Neural progenitor cell (in vitro differentiated cells): ENCODE measurements around the gene CLSTN2. TPM values are rescaled to one million over a fixed set of nuclear protein-coding genes. Genes with fewer than 3 reads are reported as not detected.

Source experiments
- DNase-seq: peaks from one replicate; pipeline ENCODE4 v3.0.0-alpha.2; 2016; ENCODE audit warnings: low spot score
- H2AFZ ChIP-seq: fragments of 200-600 bp; sonication (generic); replicated peaks from 2 replicates; pipeline ENCODE4 v1.6.1; 2016; ENCODE audit warnings: antibody characterized with exemption
- H3F3A ChIP-seq: fragments of 200-600 bp; sonication (generic); 2 replicates; pipeline ENCODE4 v1.6.1; 2016; ENCODE audit warnings: antibody characterized with exemption, low read depth
- H3K27ac ChIP-seq: fragments of 200-600 bp; sonication (generic); 2 replicates; pipeline ENCODE4 v1.5.1; 2016; ENCODE audit warnings: mild to moderate bottlenecking
- H3K27me3 ChIP-seq: fragments of 200-600 bp; sonication (generic); 2 replicates; pipeline ENCODE4 v1.6.1; 2016; ENCODE audit warnings: mild to moderate bottlenecking, moderate library complexity
- H3K36me3 ChIP-seq: fragments of 200-600 bp; sonication (generic); 2 replicates; pipeline ENCODE4 v1.5.1; 2016
- H3K4me1 ChIP-seq: fragments of 200-600 bp; sonication (generic); 2 replicates; pipeline ENCODE4 v1.6.1; 2016; ENCODE audit warnings: mixed run types
- H3K4me2 ChIP-seq: fragments of 200-600 bp; sonication (generic); 2 replicates; pipeline ENCODE4 v1.6.1; 2016
- H3K4me3 ChIP-seq: fragments of 200-600 bp; sonication (generic); 2 replicates; pipeline ENCODE4 v1.5.1; 2016
- H3K79me2 ChIP-seq: fragments of 200-600 bp; sonication (generic); 2 replicates; pipeline ENCODE4 v1.6.1; 2016; ENCODE audit warnings: low read depth
- H3K9ac ChIP-seq: fragments of 200-600 bp; sonication (generic); 2 replicates; pipeline ENCODE4 v1.6.1; 2016
- H3K9me3 ChIP-seq: fragments of 200-600 bp; sonication (generic); 2 replicates; pipeline ENCODE4 v1.5.1; 2016; ENCODE audit warnings: low read depth
- H4K20me1 ChIP-seq: fragments of 200-600 bp; sonication (generic); 2 replicates; pipeline ENCODE4 v1.6.1; 2016; ENCODE audit warnings: low read depth
- H3K27ac Mint-ChIP-seq: 3 replicates; pipeline ENCODE4 v1.8.0; 2021; ENCODE audit warnings: mixed read lengths
- H3K27me3 Mint-ChIP-seq: 2 replicates; pipeline ENCODE4 v1.8.0; 2022; ENCODE audit warnings: low read depth, mild to moderate bottlenecking, inconsistent platforms, moderate library complexity, mixed read lengths; ENCODE audit not compliant: insufficient read depth
- H3K36me3 Mint-ChIP-seq: 3 replicates; pipeline ENCODE4 v1.8.0; 2021; ENCODE audit warnings: mixed read lengths
- H3K4me1 Mint-ChIP-seq: 3 replicates; pipeline ENCODE4 v1.8.0; 2021; ENCODE audit warnings: mixed read lengths
- H3K4me3 Mint-ChIP-seq: 3 replicates; pipeline ENCODE4 v1.8.0; 2021; ENCODE audit warnings: mild to moderate bottlenecking, moderate library complexity, mixed read lengths
- H3K9me3 Mint-ChIP-seq: 3 replicates; pipeline ENCODE4 v1.8.0; 2020; ENCODE audit warnings: mixed read lengths
- CTCF ChIP-seq: fragments of 200-600 bp; sonication (generic); IDR thresholded peaks from 2 replicates; pipeline ENCODE4 v1.5.1; 2017; ENCODE audit warnings: antibody characterized with exemption, mild to moderate bottlenecking
- EZH2 ChIP-seq: fragments of 200-600 bp; sonication (generic); IDR thresholded peaks from 2 replicates; pipeline ENCODE4 v1.6.1; 2017; ENCODE audit warnings: antibody characterized with exemption, mild to moderate bottlenecking, moderate library complexity
- EZH2phosphoT487 ChIP-seq: fragments of 200-600 bp; sonication (generic); IDR thresholded peaks from 2 replicates; pipeline ENCODE4 v1.6.1; 2017; ENCODE audit warnings: antibody characterized with exemption
- total RNA-seq: library from RNA; depleted of rRNA; stranded (reverse); fragments of >200 nt; gene quantifications from 2 replicates; pipeline ENCODE4 v1.2.3, GENCODE V29; 2015; ENCODE audit warnings: low replicate concordance

Gene CLSTN2
- total RNA-seq, 1 donor from 2014 or later = 0.22 TPM

- H3K27me3 Mint-ChIP-seq = peaks cover 2% of the 10 kb centered on the region
Measured at GRCh38 chr3:140453750-140454149, 518.8 kb downstream of the CLSTN2 start.

GRCh38 chr3:140455521-140456214, 520.7 kb downstream of the CLSTN2 start:
- Histone ChIP-seq H3K4me2 (no peak overlapping the region), H3K4me1 (no peaks in the 10 kb centered on the region), H3K36me3 (no peaks in the 10 kb centered on the region), H3K79me2 (no peaks in the 10 kb centered on the region), H3F3A (no peaks in the 10 kb centered on the region), H3K4me3 (no peak overlapping the region), H2AFZ (no peak overlapping the region), H4K20me1 (no peaks in the 10 kb centered on the region), H3K27ac (no peak overlapping the region), H3K9ac (no peak overlapping the region), H3K27me3 (no peaks in the 10 kb centered on the region), H3K9me3 (no peaks in the 10 kb centered on the region)
- peaks cover 10% of the 10 kb centered on the region for H3K4me1 Mint-ChIP-seq
- DNase-seq = no peak
- H3K9me3 Mint-ChIP-seq = no peaks in the 10 kb centered on the region
- H3K36me3 Mint-ChIP-seq = no peaks in the 10 kb centered on the region
- no peak overlapping the region for H3K4me3 Mint-ChIP-seq
- TF ChIP-seq EZH2phosphoT487 = no peak
- no peak for TF ChIP-seq CTCF
- no peak for TF ChIP-seq EZH2
- H3K27ac Mint-ChIP-seq = no peak overlapping the region
- peaks cover 2% of the 10 kb centered on the region for H3K27me3 Mint-ChIP-seq

More at GRCh38 chr3:140453750-140454149, 518.8 kb downstream of the CLSTN2 start:
- H3K4me2 ChIP-seq = no peak overlapping the region
- Mint-ChIP-seq H3K27ac (no peak overlapping the region), H3K4me1 (peaks cover 21% of the 10 kb centered on the region), H3K9me3 (no peaks in the 10 kb centered on the region), H3K36me3 (no peaks in the 10 kb centered on the region), H3K4me3 (no peak overlapping the region)
- no peak overlapping the region for H3K4me3 ChIP-seq
- no peak overlapping the region for H3K9ac ChIP-seq
- no peaks in the 10 kb centered on the region for H3K4me1 ChIP-seq
- no peaks in the 10 kb centered on the region for H3K36me3 ChIP-seq
- H3K27ac ChIP-seq = no peak overlapping the region
- TF ChIP-seq EZH2phosphoT487 (no peak), CTCF (no peak), EZH2 (no peak)
- H3K9me3 ChIP-seq = no peaks in the 10 kb centered on the region
- DNase-seq = no peak
- no peaks in the 10 kb centered on the region for H3K27me3 ChIP-seq
- no peaks in the 10 kb centered on the region for H4K20me1 ChIP-seq
- no peaks in the 10 kb centered on the region for H3F3A ChIP-seq
- H2AFZ ChIP-seq = no peak overlapping the region
- H3K79me2 ChIP-seq = no peaks in the 10 kb centered on the region

GRCh38 chr3:140456974-140457373, 522.0 kb downstream of the CLSTN2 start:
- H3K36me3 ChIP-seq = no peaks in the 10 kb centered on the region
- Mint-ChIP-seq H3K36me3 (no peaks in the 10 kb centered on the region), H3K27ac (no peak overlapping the region), H3K27me3 (peaks cover 2% of the 10 kb centered on the region), H3K4me1 (no peaks in the 10 kb centered on the region), H3K9me3 (no peaks in the 10 kb centered on the region), H3K4me3 (no peak overlapping the region)
- H3K4me3 ChIP-seq = no peak overlapping the region
- no peak overlapping the region for H3K27ac ChIP-seq
- no peaks in the 10 kb centered on the region for H4K20me1 ChIP-seq
- TF ChIP-seq CTCF = no peak
- no peak for TF ChIP-seq EZH2phosphoT487
- TF ChIP-seq EZH2 = no peak
- H3K4me2 ChIP-seq = no peak overlapping the region
- no peaks in the 10 kb centered on the region for H3K27me3 ChIP-seq
- no peak for DNase-seq
- H3K79me2 ChIP-seq = no peaks in the 10 kb centered on the region
- no peaks in the 10 kb centered on the region for H3F3A ChIP-seq
- H2AFZ ChIP-seq = no peak overlapping the region
- H3K4me1 ChIP-seq = no peaks in the 10 kb centered on the region
- H3K9me3 ChIP-seq = no peaks in the 10 kb centered on the region
- H3K9ac ChIP-seq = no peak overlapping the region
